Esophagus muscularis mucosa (tissue), 4 donors: ENCODE data around the gene DBH. TPM values are rescaled to one million over a fixed set of nuclear protein-coding genes. Genes with fewer than 3 reads are reported as not detected.

ENCODE experiments used
- DNase-seq: peaks from one replicate; pipeline ENCODE4 v3.0.0-alpha.2; 2017; ENCODE audit errors: extremely low spot score
- H3K27ac ChIP-seq, 4 donors: fragments of 200-600 bp; sonication (generic); replicated peaks in 1 of 4; 1 replicate in 3 of 4; 2 replicates in 1 of 4; pipeline ENCODE4 v1.5.1; 2016 to 2019; ENCODE audit warnings: mild to moderate bottlenecking in 1 of 4
- H3K27me3 ChIP-seq, 4 donors: fragments of 200-600 bp; sonication (generic); one replicate each; pipeline versions ENCODE4 v1.5.1 to v1.6.0; 2016 to 2019
- H3K36me3 ChIP-seq, 4 donors: fragments of 200-600 bp; sonication (generic); one replicate each; pipeline ENCODE4 v1.5.1; 2016 to 2019
- H3K4me1 ChIP-seq, 4 donors: fragments of 200-600 bp; sonication (generic); one replicate each; pipeline ENCODE4 v1.5.1; 2016 to 2019
- H3K4me3 ChIP-seq, 4 donors: fragments of 200-600 bp; sonication (generic); 1 replicate in 2 of 4; 2 replicates in 2 of 4; pipeline ENCODE4 v1.5.1; 2016 to 2019; ENCODE audit warnings: mild to moderate bottlenecking in 4 of 4, moderate library complexity in 1 of 4
- H3K9me3 ChIP-seq, 4 donors: fragments of 200-600 bp; sonication (generic); 1 replicate in 3 of 4; 2 replicates in 1 of 4; pipeline ENCODE4 v1.5.1; 2016 to 2019
- EP300 ChIP-seq: sonication (generic); formaldehyde crosslinking; IDR thresholded peaks from one replicate; pipeline ENCODE4 v1.6.1; 2017; ENCODE audit warnings: antibody characterized with exemption
- POLR2A ChIP-seq: fragments of 450-650 bp; IDR thresholded peaks from one replicate; pipeline ENCODE4 v1.6.1; 2017; ENCODE audit warnings: antibody characterized with exemption, moderate library complexity, mild to moderate bottlenecking, low read depth
- POLR2AphosphoS5 ChIP-seq, 2 donors: sonication (generic); formaldehyde crosslinking; IDR thresholded peaks; one replicate each; pipeline ENCODE4 v1.6.1; 2017; ENCODE audit warnings: antibody characterized with exemption in 2 of 2
- whole genome bisulfite sequencing: methylation state at CpG from one replicate; pipeline ENCODE4 v1.1.5; 2018; 5-methylcytosine and 5-hydroxymethylcytosine counted together
- intact Hi-C: fragments of 100-400 bp; cut with DNase I; formaldehyde crosslinking; loops from one replicate; pipeline ENCODE4 v1.15.1; 2023
- total RNA-seq, 4 donors: library from RNA; depleted of rRNA; stranded (reverse); fragments of >200 nt; gene quantifications; one replicate each; pipeline versions ENCODE4 v1.1.0 to v1.2.1, GENCODE V29; 2016
- TF ChIP-seq, protein P1 (sequence below), 3 experiments: fragments of 200-600 bp in 2 of 3; fragments of 450-650 bp in 1 of 3; sonication (generic) in 2 of 3; IDR thresholded peaks; one replicate each; pipeline ENCODE4 v1.5.1; 2017 to 2019; ENCODE audit warnings: antibody characterized with exemption in 3 of 3, mild to moderate bottlenecking in 2 of 3, moderate library complexity in 1 of 3

DBH gene
- total RNA-seq, 4 donors from 2014 or later: 0.06 TPM; not detected in 3

GRCh38 chr9:133702798-133703590, 66.8 kb downstream of the DBH start:
- TF ChIP-seq POLR2AphosphoS5 (IDR thresholded peaks at IDR 0.05) (no peak), EP300 (no peak), POLR2A (no peak)
- TF ChIP-seq, protein P1, sequence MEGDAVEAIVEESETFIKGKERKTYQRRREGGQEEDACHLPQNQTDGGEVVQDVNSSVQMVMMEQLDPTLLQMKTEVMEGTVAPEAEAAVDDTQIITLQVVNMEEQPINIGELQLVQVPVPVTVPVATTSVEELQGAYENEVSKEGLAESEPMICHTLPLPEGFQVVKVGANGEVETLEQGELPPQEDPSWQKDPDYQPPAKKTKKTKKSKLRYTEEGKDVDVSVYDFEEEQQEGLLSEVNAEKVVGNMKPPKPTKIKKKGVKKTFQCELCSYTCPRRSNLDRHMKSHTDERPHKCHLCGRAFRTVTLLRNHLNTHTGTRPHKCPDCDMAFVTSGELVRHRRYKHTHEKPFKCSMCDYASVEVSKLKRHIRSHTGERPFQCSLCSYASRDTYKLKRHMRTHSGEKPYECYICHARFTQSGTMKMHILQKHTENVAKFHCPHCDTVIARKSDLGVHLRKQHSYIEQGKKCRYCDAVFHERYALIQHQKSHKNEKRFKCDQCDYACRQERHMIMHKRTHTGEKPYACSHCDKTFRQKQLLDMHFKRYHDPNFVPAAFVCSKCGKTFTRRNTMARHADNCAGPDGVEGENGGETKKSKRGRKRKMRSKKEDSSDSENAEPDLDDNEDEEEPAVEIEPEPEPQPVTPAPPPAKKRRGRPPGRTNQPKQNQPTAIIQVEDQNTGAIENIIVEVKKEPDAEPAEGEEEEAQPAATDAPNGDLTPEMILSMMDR (IDR thresholded peaks at IDR 0.05): no peak

GRCh38 chr9:133703591-133704399, 67.6 kb downstream of the DBH start:
- TF ChIP-seq EP300 (no peak), POLR2AphosphoS5 (IDR thresholded peaks at IDR 0.05) (no peak), POLR2A (no peak)
- TF ChIP-seq, protein P1 (IDR thresholded peaks at IDR 0.05): no peak
- intact Hi-C loops: no loop called here
- no peak overlapping the region for H3K27ac ChIP-seq
- H3K27me3 ChIP-seq: peaks cover 0 to 37% (median 0%) of the 10 kb centered on the region in 4 donors
- 94% methylated on average over 15 of the region's 21 CpGs for WGBS
- H3K4me1 ChIP-seq: peaks cover 8 to 22% (median 18%) of the 10 kb centered on the region in 4 donors
- H3K4me3 ChIP-seq: no peak overlapping the region
- H3K9me3 ChIP-seq: no peaks in the 10 kb centered on the region
- DNase-seq: no peak
- no peaks in the 10 kb centered on the region for H3K36me3 ChIP-seq

More at GRCh38 chr9:133702798-133703590, 66.8 kb downstream of the DBH start:
- Histone ChIP-seq H3K27me3 (peaks cover 0 to 37% (median 0%) of the 10 kb centered on the region in 4 donors), H3K9me3 (no peaks in the 10 kb centered on the region), H3K36me3 (no peaks in the 10 kb centered on the region), H3K4me3 (peak overlapping the region; percentile 34 to 54 (median 39)), H3K4me1 (peaks cover 8 to 22% (median 18%) of the 10 kb centered on the region in 4 donors), H3K27ac (peak overlapping the region in 1 of 4 donors; percentile 1)
- intact Hi-C loops: no loop called here
- WGBS: 76% methylated on average over 6 of the region's 39 CpGs
- DNase-seq: no peak

- 88% methylated on average over 18 of the region's 23 CpGs for WGBS
- no peak for TF ChIP-seq EP300
- TF ChIP-seq, protein P1 (IDR thresholded peaks at IDR 0.05): no peak
- no peak for TF ChIP-seq POLR2A
- no peak for TF ChIP-seq POLR2AphosphoS5 (IDR thresholded peaks at IDR 0.05)
- Histone ChIP-seq H3K4me1 (peaks cover 8 to 22% (median 18%) of the 10 kb centered on the region in 4 donors), H3K27me3 (peaks cover 0 to 37% (median 0%) of the 10 kb centered on the region in 4 donors), H3K27ac (no peak overlapping the region), H3K4me3 (no peak overlapping the region), H3K36me3 (no peaks in the 10 kb centered on the region), H3K9me3 (no peaks in the 10 kb centered on the region)
- intact Hi-C loops: no loop called here
- DNase-seq: no peak
Measured at GRCh38 chr9:133704711-133705181, 68.6 kb downstream of the DBH start.

GRCh38 chr9:133705576-133705975, 69.4 kb downstream of the DBH start:
- Histone ChIP-seq H3K4me1 (peaks cover 8 to 22% (median 18%) of the 10 kb centered on the region in 4 donors), H3K27ac (no peak overlapping the region), H3K27me3 (peaks cover 0 to 37% (median 0%) of the 10 kb centered on the region in 4 donors), H3K4me3 (no peak overlapping the region), H3K9me3 (no peaks in the 10 kb centered on the region), H3K36me3 (no peaks in the 10 kb centered on the region)
- WGBS: 82% methylated on average over 7 of the region's 10 CpGs
- DNase-seq: no peak
- TF ChIP-seq EP300 (no peak), POLR2AphosphoS5 (IDR thresholded peaks at IDR 0.05) (no peak), POLR2A (no peak)
- TF ChIP-seq, protein P1 (IDR thresholded peaks at IDR 0.05): no peak
- intact Hi-C loops: no loop called here
